VCaP (cell line): Measurements from ENCODE around the gene GSG1L.

Experiments
- H3K27ac ChIP-seq: fragments of 450-650 bp; 2 replicates; pipeline ENCODE4 v1.5.1; 2017
- TF ChIP-seq, protein P1 (sequence below): fragments of 450-650 bp; conservative IDR thresholded peaks from 2 replicates; pipeline ENCODE4 v1.5.1; 2017; ENCODE audit warnings: mild to moderate bottlenecking, moderate library complexity

GSG1L gene

DNA sequence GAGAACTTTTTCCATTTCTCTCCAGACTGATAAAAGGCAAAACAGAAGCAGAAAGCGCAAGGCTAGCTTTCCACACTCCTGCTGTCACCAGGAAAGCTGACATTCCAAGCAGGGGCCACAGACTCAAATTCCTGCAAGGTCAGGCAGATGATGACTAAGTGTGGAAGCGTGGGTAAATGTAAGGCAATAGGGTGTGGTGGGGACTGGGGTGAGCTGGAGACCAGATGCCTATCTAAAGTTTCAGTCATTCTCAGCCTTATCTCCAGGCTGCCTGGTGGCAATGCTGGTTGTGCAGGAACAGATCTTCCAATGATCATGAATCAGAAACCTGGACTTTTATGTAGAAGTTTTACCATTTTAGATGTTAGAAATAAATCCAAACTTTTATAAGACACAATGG is 224.1 kb downstream of the GSG1L start:
- H3K27ac ChIP-seq: no peak overlapping the region
- TF ChIP-seq, protein P1, sequence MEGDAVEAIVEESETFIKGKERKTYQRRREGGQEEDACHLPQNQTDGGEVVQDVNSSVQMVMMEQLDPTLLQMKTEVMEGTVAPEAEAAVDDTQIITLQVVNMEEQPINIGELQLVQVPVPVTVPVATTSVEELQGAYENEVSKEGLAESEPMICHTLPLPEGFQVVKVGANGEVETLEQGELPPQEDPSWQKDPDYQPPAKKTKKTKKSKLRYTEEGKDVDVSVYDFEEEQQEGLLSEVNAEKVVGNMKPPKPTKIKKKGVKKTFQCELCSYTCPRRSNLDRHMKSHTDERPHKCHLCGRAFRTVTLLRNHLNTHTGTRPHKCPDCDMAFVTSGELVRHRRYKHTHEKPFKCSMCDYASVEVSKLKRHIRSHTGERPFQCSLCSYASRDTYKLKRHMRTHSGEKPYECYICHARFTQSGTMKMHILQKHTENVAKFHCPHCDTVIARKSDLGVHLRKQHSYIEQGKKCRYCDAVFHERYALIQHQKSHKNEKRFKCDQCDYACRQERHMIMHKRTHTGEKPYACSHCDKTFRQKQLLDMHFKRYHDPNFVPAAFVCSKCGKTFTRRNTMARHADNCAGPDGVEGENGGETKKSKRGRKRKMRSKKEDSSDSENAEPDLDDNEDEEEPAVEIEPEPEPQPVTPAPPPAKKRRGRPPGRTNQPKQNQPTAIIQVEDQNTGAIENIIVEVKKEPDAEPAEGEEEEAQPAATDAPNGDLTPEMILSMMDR: no peak

DNA sequence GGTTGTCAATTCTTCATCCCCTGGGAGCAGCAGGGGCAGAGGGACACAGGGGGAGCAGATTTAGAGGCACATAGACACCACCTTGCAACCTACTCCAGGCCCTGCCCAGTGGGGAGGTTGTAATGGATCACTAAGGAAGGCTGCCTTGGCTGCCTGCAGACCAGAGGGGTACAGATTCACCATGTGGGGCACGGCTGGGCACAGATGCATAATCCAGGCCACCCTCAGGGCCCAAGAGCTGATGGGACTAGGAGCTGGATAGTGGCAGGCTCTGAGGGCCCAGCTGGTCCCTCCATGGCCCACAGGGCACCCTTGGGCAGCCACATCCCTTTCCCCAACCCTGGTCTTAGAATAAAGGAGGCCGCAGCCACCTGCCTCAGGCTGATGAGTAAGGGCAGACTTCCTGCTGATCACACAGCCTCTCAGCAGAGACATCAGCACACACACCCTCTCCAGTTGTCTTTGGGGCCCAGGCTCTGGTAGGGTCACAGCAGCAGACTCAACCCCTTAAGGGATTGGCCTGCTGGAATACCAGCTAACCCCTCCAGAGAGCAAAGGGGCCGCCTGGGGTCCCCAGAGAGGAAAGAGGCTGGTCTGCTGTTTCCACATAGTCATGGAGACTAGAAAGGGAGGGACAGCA is 224.9 kb downstream of the GSG1L start:
- TF ChIP-seq, protein P1: no peak

GRCh38 chr16:27829975-27830374 is 233.5 kb downstream of the GSG1L start:
- TF ChIP-seq, protein P1: no peak
- no peak overlapping the region for H3K27ac ChIP-seq

More for the DNA sequence above, 224.9 kb downstream of the GSG1L start:
- no peak overlapping the region for H3K27ac ChIP-seq

- TF ChIP-seq, protein P1: no peak
- H3K27ac ChIP-seq: no peak overlapping the region
Observed at GRCh38 chr16:27828671-27829070, 234.8 kb downstream of the GSG1L start.

GRCh38 chr16:27827765-27828164 is 235.7 kb downstream of the GSG1L start:
- H3K27ac ChIP-seq: no peak overlapping the region
- TF ChIP-seq, protein P1: no peak

DNA sequence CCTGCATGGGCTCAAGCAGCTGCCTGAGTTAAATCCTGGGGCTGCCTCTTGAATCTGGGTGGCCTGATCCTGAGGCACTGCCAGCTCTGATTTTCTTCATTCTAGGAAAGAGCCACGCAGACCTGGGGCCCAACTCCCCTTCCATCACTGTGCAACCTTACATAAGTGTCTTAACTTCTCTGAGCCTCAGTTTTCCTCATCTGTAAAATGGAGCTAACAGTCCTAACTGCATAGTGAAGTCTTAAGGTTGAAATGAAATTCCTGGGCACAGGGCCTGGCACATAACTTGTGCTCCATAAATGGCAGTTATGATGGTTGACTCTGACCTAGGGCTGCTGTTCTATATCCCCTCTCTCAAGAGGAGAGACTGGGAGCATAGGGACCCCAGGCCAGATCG is 236.6 kb downstream of the GSG1L start:
- H3K27ac ChIP-seq: no peak overlapping the region
- TF ChIP-seq, protein P1: no peak

DNA sequence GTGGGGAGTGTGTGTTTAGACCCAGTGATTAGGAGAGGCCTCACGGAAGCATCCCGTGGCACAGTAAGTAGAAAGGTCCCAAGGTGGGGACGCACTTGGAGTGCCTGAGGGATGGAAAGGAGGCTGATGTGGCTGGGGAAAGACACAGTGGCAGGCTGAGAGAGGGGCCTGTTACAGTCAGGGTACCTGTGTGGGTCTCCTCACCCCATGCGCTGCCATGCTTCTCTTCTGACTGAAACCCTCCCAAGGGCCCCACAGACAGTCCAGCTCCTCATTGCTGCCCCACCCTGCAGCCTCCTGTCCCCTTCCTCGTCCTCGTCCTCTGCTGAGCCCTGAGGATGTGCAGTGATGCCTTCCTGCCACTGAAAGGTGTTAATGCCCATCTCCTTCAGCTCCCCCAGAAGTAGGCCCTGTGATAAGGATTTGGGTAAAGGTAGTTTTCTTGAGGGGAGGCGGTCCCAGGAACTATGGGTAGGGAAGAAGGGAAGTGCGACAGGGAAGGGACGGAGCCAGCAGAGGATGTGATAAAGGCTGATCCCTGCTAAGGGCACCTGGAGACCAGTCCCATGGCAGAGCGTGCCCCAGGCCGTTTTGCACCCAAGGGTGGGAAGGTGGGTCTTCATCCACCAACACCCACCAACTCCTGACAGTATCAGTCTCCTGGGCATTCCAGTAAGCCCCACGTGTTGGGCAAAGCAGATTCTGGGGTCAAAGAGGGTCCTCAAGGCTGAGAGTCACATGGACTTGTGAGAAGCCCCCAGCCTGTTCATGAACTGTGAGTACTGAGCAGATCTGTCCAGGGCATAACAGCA is 237.2 kb downstream of the GSG1L start:
- H3K27ac ChIP-seq: no peak overlapping the region
- TF ChIP-seq, protein P1: no peak
